ENCODE results near the gene ALKAL2. TPM values are rescaled to one million over a fixed set of nuclear protein-coding genes. Genes with fewer than 3 reads are reported as not detected.

The ALKAL2 gene
- total and polyA plus RNA-seq, 10 of the 15 experiments (the other 5 are each of a cell fraction or from before 2014, with no cell fraction given) = 0.11 to 0.29 (median 0.11) TPM; not detected in 7

GRCh38 chr2:286035-286434 lies 1.9 kb downstream of the ALKAL2 start (continued):
- TF ChIP-seq BCLAF1 (IDR thresholded peaks at IDR 0.05) (no peak), TCF12 (IDR thresholded peaks at IDR 0.05; ENCODE audit: low read depth, low read length) (no peak), POLR2AphosphoS5 (IDR thresholded peaks at IDR 0.05; ENCODE audit: low read length) (no peak), HSF1 (IDR thresholded peaks at IDR 0.05; ENCODE audit: low read depth, low read length) (no peak), ZNF274 (IDR thresholded peaks at IDR 0.05; ENCODE audit: insufficient read depth, insufficient read length) (no peak), CEBPZ (IDR thresholded peaks at IDR 0.05; ENCODE audit: low read depth, low read length) (no peak)

Data from GM12878 (cell line).